ENCODE measurements around the gene ANTKMT.

Gene ANTKMT

GRCh38 chr16:733382-734207 is 12.6 kb downstream of the ANTKMT start:
- DNase-seq (ENCODE audit: low read depth, low spot score): no peak
- TF ChIP-seq CTCF (IDR thresholded peaks at IDR 0.05; ENCODE audit: low read depth, low read length): peak; percentile 39
- in situ Hi-C loops (cut with HindIII; ENCODE audit: low sequenced_read_pairs): no loop called here
- no peak overlapping the region for H3K4me3 ChIP-seq (ENCODE audit: low read depth, low read length)

GRCh38 chr16:734208-734980 is 13.4 kb downstream of the ANTKMT start:
- no peak for TF ChIP-seq CTCF (IDR thresholded peaks at IDR 0.05; ENCODE audit: low read depth, low read length)
- no peak overlapping the region for H3K4me3 ChIP-seq (ENCODE audit: low read depth, low read length)
- DNase-seq (ENCODE audit: low read depth, low spot score): no peak
- in situ Hi-C loops (cut with HindIII; ENCODE audit: low sequenced_read_pairs): no loop called here

GRCh38 chr16:734981-735881 is 14.3 kb downstream of the ANTKMT start:
- in situ Hi-C loops (cut with HindIII; ENCODE audit: low sequenced_read_pairs): no loop called here
- no peak for TF ChIP-seq CTCF (IDR thresholded peaks at IDR 0.05; ENCODE audit: low read depth, low read length)
- H3K4me3 ChIP-seq (ENCODE audit: low read depth, low read length): no peak overlapping the region
- DNase-seq (ENCODE audit: low read depth, low spot score): no peak

- DNase-seq (ENCODE audit: low read depth, low spot score): no peak
- no peak for TF ChIP-seq CTCF (IDR thresholded peaks at IDR 0.05; ENCODE audit: low read depth, low read length)
- no peak overlapping the region for H3K4me3 ChIP-seq (ENCODE audit: low read depth, low read length)
- in situ Hi-C loops (cut with HindIII; ENCODE audit: low sequenced_read_pairs): no loop called here
Observed at GRCh38 chr16:735982-736453, 15.1 kb downstream of the ANTKMT start.

- no peak for TF ChIP-seq CTCF (IDR thresholded peaks at IDR 0.05; ENCODE audit: low read depth, low read length)
- H3K4me3 ChIP-seq (ENCODE audit: low read depth, low read length): no peak overlapping the region
- DNase-seq (ENCODE audit: low read depth, low spot score): no peak
- in situ Hi-C loops (cut with HindIII; ENCODE audit: low sequenced_read_pairs): no loop called here
Observed at GRCh38 chr16:736936-737481, 16.1 kb downstream of the ANTKMT start.

Data from astrocyte of the spinal cord (primary cell).